ENCODE measurements around the gene ERGIC1.

GRCh38 chr5:172892713-172893112, 58.7 kb downstream of the ERGIC1 start:
- no peak for TF ChIP-seq TEAD4 (CRISPR knock-in tag; IDR thresholded peaks at IDR 0.05)
- no peak for TF ChIP-seq CTCF (IDR thresholded peaks at IDR 0.05)
- no peak for TF ChIP-seq PREB (CRISPR knock-in tag; IDR thresholded peaks at IDR 0.05; ENCODE audit: borderline replicate concordance)
